Esophagus muscularis mucosa (tissue), 4 donors: ENCODE results near the gene NARS2. TPM values are rescaled to one million over a fixed set of nuclear protein-coding genes. Genes with fewer than 3 reads are reported as not detected.

Experiments used
- DNase-seq: peaks from one replicate; pipeline ENCODE4 v3.0.0-alpha.2; 2017; ENCODE audit errors: extremely low spot score
- H3K27ac ChIP-seq, 4 donors: fragments of 200-600 bp; sonication (generic); replicated peaks in 1 of 4; 1 replicate in 3 of 4; 2 replicates in 1 of 4; pipeline ENCODE4 v1.5.1; 2016 to 2019; ENCODE audit warnings: mild to moderate bottlenecking in 1 of 4
- H3K27me3 ChIP-seq, 4 donors: fragments of 200-600 bp; sonication (generic); one replicate each; pipeline versions ENCODE4 v1.5.1 to v1.6.0; 2016 to 2019
- H3K36me3 ChIP-seq, 4 donors: fragments of 200-600 bp; sonication (generic); one replicate each; pipeline ENCODE4 v1.5.1; 2016 to 2019
- H3K4me1 ChIP-seq, 4 donors: fragments of 200-600 bp; sonication (generic); one replicate each; pipeline ENCODE4 v1.5.1; 2016 to 2019
- H3K4me3 ChIP-seq, 4 donors: fragments of 200-600 bp; sonication (generic); 1 replicate in 2 of 4; 2 replicates in 2 of 4; pipeline ENCODE4 v1.5.1; 2016 to 2019; ENCODE audit warnings: mild to moderate bottlenecking in 4 of 4, moderate library complexity in 1 of 4
- H3K9me3 ChIP-seq, 4 donors: fragments of 200-600 bp; sonication (generic); 1 replicate in 3 of 4; 2 replicates in 1 of 4; pipeline ENCODE4 v1.5.1; 2016 to 2019
- EP300 ChIP-seq: sonication (generic); formaldehyde crosslinking; IDR thresholded peaks from one replicate; pipeline ENCODE4 v1.6.1; 2017; ENCODE audit warnings: antibody characterized with exemption
- POLR2A ChIP-seq: fragments of 450-650 bp; IDR thresholded peaks from one replicate; pipeline ENCODE4 v1.6.1; 2017; ENCODE audit warnings: antibody characterized with exemption, moderate library complexity, mild to moderate bottlenecking, low read depth
- POLR2AphosphoS5 ChIP-seq, 2 donors: sonication (generic); formaldehyde crosslinking; IDR thresholded peaks; one replicate each; pipeline ENCODE4 v1.6.1; 2017; ENCODE audit warnings: antibody characterized with exemption in 2 of 2
- WGBS: methylation state at CpG from one replicate; pipeline ENCODE4 v1.1.5; 2018; 5-methylcytosine and 5-hydroxymethylcytosine counted together
- intact Hi-C: fragments of 100-400 bp; cut with DNase I; formaldehyde crosslinking; loops from one replicate; pipeline ENCODE4 v1.15.1; 2023
- total RNA-seq, 4 donors: library from RNA; depleted of rRNA; stranded (reverse); fragments of >200 nt; gene quantifications; one replicate each; pipeline versions ENCODE4 v1.1.0 to v1.2.1, GENCODE V29; 2016
- TF ChIP-seq, protein P1 (sequence below), 3 experiments: fragments of 200-600 bp in 2 of 3; fragments of 450-650 bp in 1 of 3; sonication (generic) in 2 of 3; IDR thresholded peaks; one replicate each; pipeline ENCODE4 v1.5.1; 2017 to 2019; ENCODE audit warnings: antibody characterized with exemption in 3 of 3, mild to moderate bottlenecking in 2 of 3, moderate library complexity in 1 of 3

Gene NARS2
- total RNA-seq, 4 donors from 2014 or later = 9.1 to 10.4 (median 9.8) TPM

DNA sequence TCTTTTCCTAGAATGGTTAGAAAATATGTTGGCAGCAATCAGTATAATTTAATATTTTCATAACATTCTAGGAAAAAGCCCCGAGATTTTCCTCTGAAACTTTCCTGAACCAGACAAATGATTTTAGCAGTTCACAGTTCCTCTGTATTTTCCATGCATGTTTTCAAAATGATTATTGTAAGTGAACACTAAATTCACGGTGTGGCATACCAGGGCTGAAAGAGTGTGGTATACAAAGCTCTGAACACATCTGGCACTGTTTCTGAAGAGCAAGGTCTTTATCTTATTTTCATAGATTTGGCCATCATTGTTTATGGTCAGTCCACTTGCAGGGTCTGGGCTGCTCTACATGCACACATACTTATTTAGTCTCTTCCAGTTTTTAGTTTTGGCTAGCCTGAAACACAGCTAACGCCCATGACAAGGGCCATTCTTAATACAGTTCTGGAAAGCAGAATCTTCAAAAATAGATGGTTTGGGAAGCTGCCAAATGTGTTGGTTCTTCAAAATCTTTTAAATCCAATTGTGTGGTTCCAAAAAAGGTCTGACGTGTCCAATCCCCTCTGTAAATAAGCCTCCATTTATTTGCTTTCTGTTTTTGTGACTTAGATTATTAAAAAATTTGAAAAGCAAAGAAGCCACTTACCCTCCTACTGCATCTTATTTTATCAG lies 149.1 kb downstream of the NARS2 start:
- 49% methylated on average over 4 of the region's 4 CpGs for WGBS

DNA sequence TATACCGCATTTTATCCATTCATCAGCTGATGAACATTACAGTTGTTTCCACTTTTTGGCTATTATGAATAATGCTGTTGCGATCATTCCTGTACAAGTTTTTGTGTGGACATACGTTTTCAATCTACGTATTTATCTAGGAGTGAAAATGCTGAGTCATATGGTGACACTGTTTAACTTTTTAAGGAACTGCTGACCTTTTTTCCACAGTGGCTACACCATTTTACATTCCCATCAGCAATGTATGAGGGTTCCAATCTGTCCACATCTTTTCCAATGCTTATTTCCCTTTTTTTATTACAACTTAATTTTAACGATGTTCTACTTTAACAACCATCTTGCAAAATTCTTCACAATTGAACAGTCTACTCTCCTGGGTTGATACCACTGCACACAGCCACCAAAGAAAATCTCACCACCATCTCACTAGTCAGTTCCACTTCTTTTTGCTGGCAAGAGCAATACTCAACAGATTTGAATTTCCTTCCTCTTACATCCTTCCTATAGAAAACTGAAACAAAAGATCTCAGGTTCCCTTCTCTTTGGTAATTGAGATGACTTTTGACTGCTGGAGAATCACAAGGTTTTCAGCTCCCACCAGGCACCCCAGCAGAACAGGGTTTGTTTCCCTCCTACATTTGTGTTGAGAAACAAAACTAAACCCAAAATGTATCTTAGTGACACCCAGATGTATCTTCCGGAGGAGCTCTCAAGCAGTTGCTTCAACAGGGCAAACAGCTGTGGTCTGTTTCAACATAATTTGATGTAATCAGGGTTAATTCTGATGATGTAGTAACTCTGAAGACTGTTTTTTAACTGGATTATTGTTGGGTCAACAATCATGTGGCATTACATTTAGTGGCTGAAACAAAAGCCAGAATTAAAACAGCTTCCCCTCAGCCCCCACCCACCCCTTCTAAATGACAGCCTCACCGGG lies 150.1 kb downstream of the NARS2 start:
- Histone ChIP-seq H3K9me3 (no peaks in the 10 kb centered on the region), H3K27ac (peak overlapping the region in 2 of 4 donors; percentile 13 to 37), H3K4me3 (no peak overlapping the region), H3K36me3 (peaks cover 0 to 3% (median 0%) of the 10 kb centered on the region in 4 donors), H3K4me1 (peaks cover 12 to 20% (median 16%) of the 10 kb centered on the region in 4 donors), H3K27me3 (no peaks in the 10 kb centered on the region)
- TF ChIP-seq POLR2AphosphoS5 (IDR thresholded peaks at IDR 0.05) (no peak), POLR2A (no peak), EP300 (no peak)
- TF ChIP-seq, protein P1, sequence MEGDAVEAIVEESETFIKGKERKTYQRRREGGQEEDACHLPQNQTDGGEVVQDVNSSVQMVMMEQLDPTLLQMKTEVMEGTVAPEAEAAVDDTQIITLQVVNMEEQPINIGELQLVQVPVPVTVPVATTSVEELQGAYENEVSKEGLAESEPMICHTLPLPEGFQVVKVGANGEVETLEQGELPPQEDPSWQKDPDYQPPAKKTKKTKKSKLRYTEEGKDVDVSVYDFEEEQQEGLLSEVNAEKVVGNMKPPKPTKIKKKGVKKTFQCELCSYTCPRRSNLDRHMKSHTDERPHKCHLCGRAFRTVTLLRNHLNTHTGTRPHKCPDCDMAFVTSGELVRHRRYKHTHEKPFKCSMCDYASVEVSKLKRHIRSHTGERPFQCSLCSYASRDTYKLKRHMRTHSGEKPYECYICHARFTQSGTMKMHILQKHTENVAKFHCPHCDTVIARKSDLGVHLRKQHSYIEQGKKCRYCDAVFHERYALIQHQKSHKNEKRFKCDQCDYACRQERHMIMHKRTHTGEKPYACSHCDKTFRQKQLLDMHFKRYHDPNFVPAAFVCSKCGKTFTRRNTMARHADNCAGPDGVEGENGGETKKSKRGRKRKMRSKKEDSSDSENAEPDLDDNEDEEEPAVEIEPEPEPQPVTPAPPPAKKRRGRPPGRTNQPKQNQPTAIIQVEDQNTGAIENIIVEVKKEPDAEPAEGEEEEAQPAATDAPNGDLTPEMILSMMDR (IDR thresholded peaks at IDR 0.05) = no peak
- no peak for DNase-seq
- 69% methylated on average over 7 of the region's 7 CpGs for WGBS
- intact Hi-C loops = no loop called here

More for the DNA sequence above, 149.1 kb downstream of the NARS2 start:
- Histone ChIP-seq H3K27ac (peak overlapping the region in 2 of 4 donors; percentile 13 to 37), H3K36me3 (peaks cover 0 to 12% (median 0%) of the 10 kb centered on the region in 4 donors), H3K9me3 (no peaks in the 10 kb centered on the region), H3K4me3 (no peak overlapping the region), H3K4me1 (peaks cover 4 to 11% (median 6%) of the 10 kb centered on the region in 4 donors), H3K27me3 (no peaks in the 10 kb centered on the region)
- intact Hi-C loops = no loop called here
- no peak for DNase-seq
- TF ChIP-seq POLR2A = no peak
- no peak for TF ChIP-seq EP300
- TF ChIP-seq, protein P1 (IDR thresholded peaks at IDR 0.05) = no peak
- TF ChIP-seq POLR2AphosphoS5 (IDR thresholded peaks at IDR 0.05) = no peak

DNA sequence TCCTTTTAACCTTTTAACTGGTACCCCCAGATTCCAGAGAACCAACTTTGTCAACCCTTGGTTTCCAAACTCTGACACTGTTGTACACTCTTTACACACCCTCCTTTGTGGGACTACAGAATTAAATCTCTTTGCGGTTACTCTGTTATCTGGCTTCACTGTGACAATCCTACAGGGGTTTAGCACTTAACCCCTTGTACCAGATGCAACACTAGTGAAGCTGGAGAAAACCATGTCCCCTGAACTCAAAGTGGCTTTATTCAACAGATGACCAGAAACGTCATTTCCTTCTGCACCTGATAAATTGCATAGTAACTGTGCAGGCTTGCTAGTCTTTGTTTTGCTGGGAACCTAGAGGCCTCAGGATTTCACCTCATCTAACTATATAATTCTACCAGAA lies 151.4 kb downstream of the NARS2 start:
- DNase-seq = no peak
- intact Hi-C loops = no loop called here
- no peak overlapping the region for H3K27ac ChIP-seq
- TF ChIP-seq, protein P1 (IDR thresholded peaks at IDR 0.05) = no peak
- TF ChIP-seq EP300 (no peak), POLR2AphosphoS5 (IDR thresholded peaks at IDR 0.05) (no peak), POLR2A (no peak)
- WGBS = 67% methylated on average over 2 of the region's 2 CpGs
- no peaks in the 10 kb centered on the region for H3K36me3 ChIP-seq
- peaks cover 25 to 34% (median 29%) of the 10 kb centered on the region in 4 donors for H3K4me1 ChIP-seq
- H3K9me3 ChIP-seq = no peaks in the 10 kb centered on the region
- no peak overlapping the region for H3K4me3 ChIP-seq
- H3K27me3 ChIP-seq = no peaks in the 10 kb centered on the region

DNA sequence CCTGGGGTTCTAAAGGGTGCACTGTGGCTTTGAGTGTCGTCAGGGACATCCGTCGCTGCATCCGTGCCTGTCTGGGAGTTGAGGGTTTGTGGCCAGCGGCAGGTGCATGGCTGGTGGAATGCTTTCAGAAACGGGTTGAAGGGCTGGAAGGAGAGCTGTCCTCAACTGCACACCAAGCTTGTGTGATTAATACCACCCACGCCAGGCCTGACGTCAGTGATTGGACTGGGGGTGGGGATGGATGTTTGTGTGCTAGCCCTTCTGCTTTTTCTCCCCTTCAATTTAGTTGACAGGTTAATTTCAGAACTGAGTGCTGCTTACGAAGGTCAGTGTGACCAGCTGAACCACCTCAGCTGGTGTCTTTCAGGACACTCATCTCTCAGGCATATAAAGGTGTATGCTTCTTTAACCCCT lies 153.9 kb downstream of the NARS2 start:
- Histone ChIP-seq H3K4me1 (peaks cover 34 to 45% (median 35%) of the 10 kb centered on the region in 4 donors), H3K4me3 (no peak overlapping the region), H3K27me3 (no peaks in the 10 kb centered on the region), H3K9me3 (no peaks in the 10 kb centered on the region), H3K27ac (peak overlapping the region in 1 of 4 donors; percentile 99), H3K36me3 (no peaks in the 10 kb centered on the region)
- WGBS = 30% methylated on average over 4 of the region's 9 CpGs
- TF ChIP-seq POLR2A (no peak), POLR2AphosphoS5 (IDR thresholded peaks at IDR 0.05) (no peak), EP300 (no peak)
- TF ChIP-seq, protein P1 (IDR thresholded peaks at IDR 0.05) = no peak
- intact Hi-C loops = no loop called here
- DNase-seq = no peak
